Coronary artery (tissue), 2 donors: ENCODE data around the gene MSL3B.

ENCODE experiments used
- DNase-seq: peaks from one replicate; pipeline ENCODE4 v3.0.0-alpha.2; 2017; ENCODE audit warnings: low spot score
- H3K27ac ChIP-seq, 2 donors: fragments of 200-600 bp; sonication (generic); one replicate each; pipeline ENCODE4 v1.5.1; 2016 to 2019
- H3K4me3 ChIP-seq: fragments of 200-600 bp; sonication (generic); 2 replicates; pipeline ENCODE4 v1.5.1; 2016; ENCODE audit warnings: mild to moderate bottlenecking, moderate library complexity
- TF ChIP-seq, protein P1 (sequence below): fragments of 200-600 bp; sonication (generic); IDR thresholded peaks from one replicate; pipeline ENCODE4 v1.5.1; 2019; ENCODE audit warnings: antibody characterized with exemption

MSL3B gene

DNA sequence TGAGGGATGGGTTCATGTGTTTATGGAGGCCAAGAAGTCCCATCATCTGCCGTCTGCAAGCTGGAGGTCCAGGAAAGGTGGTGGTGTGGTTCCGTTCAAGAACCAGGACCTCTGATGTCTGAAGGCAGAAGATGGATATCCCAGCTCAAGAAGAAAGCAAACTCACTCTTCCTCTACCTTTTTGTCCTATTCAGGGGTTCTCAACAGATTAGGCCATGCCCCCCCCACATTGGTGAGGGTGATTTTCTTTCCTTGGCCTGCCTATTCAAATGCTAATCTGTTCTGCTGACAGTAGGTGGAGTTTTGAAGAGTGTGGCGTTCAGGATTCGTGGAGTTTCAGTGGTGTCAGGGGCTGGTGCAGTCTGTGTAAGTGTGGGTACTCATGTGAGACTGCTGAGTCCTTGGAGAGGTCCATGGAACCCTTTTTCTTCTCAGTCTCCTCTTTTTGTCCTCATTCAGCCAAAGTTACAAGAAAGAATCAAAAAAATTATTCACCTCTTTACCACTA is 5.9 kb downstream of the MSL3B start:
- Histone ChIP-seq H3K4me3 (no peak overlapping the region), H3K27ac (no peak overlapping the region)
- TF ChIP-seq, protein P1, sequence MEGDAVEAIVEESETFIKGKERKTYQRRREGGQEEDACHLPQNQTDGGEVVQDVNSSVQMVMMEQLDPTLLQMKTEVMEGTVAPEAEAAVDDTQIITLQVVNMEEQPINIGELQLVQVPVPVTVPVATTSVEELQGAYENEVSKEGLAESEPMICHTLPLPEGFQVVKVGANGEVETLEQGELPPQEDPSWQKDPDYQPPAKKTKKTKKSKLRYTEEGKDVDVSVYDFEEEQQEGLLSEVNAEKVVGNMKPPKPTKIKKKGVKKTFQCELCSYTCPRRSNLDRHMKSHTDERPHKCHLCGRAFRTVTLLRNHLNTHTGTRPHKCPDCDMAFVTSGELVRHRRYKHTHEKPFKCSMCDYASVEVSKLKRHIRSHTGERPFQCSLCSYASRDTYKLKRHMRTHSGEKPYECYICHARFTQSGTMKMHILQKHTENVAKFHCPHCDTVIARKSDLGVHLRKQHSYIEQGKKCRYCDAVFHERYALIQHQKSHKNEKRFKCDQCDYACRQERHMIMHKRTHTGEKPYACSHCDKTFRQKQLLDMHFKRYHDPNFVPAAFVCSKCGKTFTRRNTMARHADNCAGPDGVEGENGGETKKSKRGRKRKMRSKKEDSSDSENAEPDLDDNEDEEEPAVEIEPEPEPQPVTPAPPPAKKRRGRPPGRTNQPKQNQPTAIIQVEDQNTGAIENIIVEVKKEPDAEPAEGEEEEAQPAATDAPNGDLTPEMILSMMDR: no peak
- DNase-seq: no peak

DNA sequence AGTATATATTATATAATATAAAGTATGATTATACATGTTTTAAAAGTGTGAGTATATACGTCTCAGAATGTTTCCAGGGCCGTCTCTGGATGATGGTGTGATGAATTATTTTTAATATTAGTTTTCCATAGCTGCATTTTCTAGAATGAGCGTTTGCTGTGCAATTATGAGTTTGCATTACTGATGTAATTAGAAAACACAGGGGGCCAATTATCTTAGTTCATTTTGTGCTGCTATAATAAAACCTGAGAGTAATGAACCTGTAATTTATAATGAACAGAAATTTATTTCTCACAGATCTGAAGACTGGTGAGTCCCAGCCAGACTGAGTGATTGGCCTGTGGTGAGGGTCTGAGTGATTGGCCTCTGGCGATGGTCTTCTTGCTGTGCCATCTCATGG is 9.9 kb downstream of the MSL3B start:
- no peak overlapping the region for H3K4me3 ChIP-seq
- no peak overlapping the region for H3K27ac ChIP-seq
- TF ChIP-seq, protein P1: no peak
- DNase-seq: no peak

DNA sequence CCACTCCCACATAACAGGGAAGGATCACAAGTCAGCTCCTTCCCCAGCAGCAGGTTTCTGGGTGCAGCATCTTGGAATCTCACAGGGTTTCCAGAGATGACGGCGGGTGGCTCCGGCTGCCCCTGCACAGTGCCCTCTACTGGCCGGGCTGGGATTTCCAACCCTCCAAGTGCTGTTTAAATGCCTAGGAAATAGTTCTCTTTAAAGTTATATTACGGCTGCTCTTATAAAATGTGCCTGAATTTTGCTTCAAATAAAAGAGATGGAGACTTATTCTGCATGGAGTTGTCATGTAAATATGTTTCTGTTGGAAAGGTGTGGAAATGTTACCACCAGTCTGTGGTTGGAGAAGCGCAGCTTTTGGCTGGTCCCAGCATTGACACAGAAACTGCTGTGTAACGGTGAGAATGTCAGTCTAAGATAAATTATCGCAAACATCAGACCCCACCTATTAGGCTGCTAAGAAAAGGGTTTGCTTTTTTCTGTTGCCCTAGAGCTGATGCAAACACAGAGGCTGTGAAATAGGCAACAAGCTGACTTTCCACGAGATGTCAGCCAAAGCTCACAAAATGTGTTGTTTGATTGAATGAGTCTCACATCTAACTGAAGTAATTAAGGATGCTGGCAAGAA is 10.6 kb downstream of the MSL3B start:
- Histone ChIP-seq H3K27ac (no peak overlapping the region), H3K4me3 (no peak overlapping the region)
- TF ChIP-seq, protein P1: no peak
- no peak for DNase-seq

DNA sequence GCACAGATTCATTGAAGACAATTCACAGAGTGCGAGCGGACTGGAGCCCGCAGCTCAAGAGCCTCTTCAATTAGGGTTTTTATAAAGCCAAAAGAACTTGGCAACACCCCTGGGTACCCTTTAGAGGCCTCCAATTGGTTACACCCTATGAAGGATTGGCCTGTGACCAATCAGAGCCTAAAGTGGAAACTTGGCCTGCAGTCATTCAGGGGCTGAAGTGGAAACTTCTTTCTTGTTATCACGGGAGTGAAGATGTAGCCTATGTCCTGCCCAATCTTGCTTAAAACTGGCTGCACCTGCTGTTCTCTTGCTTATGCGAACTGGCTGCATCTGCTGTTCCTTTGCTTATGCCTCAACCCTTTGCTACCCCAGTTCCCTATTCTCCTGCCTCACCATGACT is 12.0 kb downstream of the MSL3B start:
- H3K4me3 ChIP-seq: no peak overlapping the region
- TF ChIP-seq, protein P1: no peak
- H3K27ac ChIP-seq: no peak overlapping the region
- no peak for DNase-seq

DNA sequence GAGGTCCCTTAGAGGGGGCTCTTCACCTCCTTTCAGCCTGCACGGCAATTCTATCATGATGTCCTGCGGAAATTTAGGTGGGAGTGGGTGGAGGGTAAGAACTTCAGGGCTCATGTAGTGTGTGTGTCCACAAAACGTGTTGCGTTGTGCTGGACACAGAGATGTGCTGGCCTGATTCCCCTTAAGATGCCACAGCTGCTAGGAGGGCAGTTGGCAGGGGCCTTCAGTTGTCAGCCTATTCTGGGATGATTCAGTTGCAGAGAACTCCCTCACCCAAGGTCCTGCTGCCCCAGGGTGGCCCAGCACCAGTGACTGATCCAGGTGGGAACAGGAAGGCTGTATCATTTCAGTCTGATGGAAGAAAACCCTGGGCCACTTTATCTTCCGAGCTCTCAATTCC is 12.8 kb downstream of the MSL3B start:
- DNase-seq: no peak
- Histone ChIP-seq H3K27ac (no peak overlapping the region), H3K4me3 (peak overlapping the region; percentile 73)
- TF ChIP-seq, protein P1: no peak

DNA sequence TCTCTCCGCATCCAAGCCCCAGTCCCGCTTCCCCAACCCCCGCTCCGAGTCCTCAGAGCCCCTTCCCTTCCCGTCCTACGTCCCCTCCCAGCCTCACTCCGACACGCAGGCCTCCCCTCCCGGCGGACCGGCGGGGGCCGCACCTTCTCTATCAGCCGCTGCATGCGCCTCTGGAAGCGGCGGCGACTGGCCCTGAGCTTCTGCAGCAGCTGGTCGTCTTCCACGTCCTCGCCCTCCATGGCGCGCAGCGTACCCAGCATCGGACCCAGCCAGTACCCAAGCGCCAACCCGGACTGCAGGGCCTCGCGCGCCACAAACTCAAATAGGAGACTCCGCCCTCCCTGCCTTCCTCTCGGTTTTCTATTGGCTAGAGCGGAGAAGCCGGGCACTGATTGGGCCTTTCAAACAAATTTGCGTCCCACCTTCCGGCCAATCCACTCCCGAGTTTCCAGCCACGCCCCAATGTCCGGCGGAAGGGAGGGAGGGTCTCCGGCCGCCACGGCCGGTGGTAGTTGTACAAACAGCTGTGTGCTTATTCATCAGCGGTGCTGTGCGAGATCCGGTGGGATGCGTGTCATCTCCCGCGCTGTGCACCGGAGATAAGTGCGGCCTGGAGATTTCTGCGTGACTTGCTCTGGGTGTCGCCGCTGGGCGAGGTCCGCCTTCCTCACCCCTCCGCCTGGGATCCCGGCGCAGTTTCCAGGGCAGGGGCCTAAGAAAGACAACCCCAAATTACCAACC is 13.8 kb downstream of the MSL3B start, which contains the start of gene HJURP:
HJURP (minus strand) TSS at position 295 of the 741 bp plus-strand sequence; CDS start at position 260, 35 bp downstream.
- Histone ChIP-seq H3K27ac (peak within 1 kb of the TSS; percentile 3 to 68), H3K4me3 (peak within 1 kb of the TSS; percentile 73)
- DNase-seq: peak; percentile 94
- TF ChIP-seq, protein P1: no peak

DNA sequence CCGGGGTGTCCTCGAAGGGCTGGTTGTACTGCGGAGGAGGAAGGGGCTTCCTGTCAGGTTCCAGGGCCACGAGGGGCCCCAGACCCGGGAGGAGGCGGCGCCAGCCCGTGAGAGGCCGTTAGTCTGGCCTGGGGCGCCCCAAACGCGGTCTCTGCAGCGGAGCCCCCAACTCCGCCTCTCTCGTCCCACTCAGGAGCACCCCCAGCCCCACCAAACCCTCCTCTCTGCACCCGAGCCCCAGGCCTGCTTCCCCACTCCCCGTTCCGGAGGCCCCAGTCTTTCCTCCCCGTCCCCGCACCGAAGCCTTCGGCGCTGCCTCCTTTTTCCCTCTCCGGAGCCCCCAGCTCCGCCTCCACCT is 14.3 kb downstream of the MSL3B start:
- Histone ChIP-seq H3K4me3 (peak overlapping the region; percentile 73), H3K27ac (no peak overlapping the region)
- TF ChIP-seq, protein P1: no peak
- no peak for DNase-seq
